Measurements from ENCODE around the gene TAS1R2.

Gene TAS1R2

DNA sequence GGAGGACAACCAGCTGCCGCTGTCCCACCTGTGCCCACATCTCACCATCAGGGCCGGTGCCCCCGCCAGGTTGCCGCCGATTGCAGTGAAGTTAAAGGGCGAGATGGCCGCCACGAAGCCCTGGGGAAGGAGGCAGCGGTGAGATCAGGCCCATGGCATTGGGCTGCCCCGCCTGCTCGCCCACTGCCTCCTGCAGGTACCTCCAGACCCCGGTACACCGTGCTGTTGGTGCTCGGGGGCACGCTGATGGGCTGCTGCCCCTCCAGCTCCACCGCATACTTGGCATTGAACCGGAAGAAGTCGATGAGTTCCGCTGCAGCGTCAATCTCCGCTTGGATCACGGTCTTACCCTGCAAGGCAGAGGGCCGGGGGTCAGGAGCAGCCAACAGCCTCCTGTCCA, 23.6 kb upstream of the TAS1R2 start:
- Histone ChIP-seq H3K4me1 (ENCODE audit: control insufficient read depth in 1 of 2, insufficient read depth in 2 of 2, low read length in 2 of 2) (no peaks in the 10 kb centered on the region), H3K27me3 (ENCODE audit: low read depth, low read length) (no peaks in the 10 kb centered on the region), H3K36me3 (ENCODE audit: control insufficient read depth in 1 of 2, insufficient read depth in 2 of 2, low read length in 2 of 2) (peaks cover 0 to 22% of the 10 kb centered on the region in 2 donors), H3K27ac (ENCODE audit: low read length) (no peak overlapping the region), H3K9me3 (ENCODE audit: control insufficient read depth in 1 of 2, low read length in 2 of 2) (no peaks in the 10 kb centered on the region), H3K4me3 (ENCODE audit: low read depth in 1 of 2, low read length in 2 of 2) (no peak overlapping the region)

DNA sequence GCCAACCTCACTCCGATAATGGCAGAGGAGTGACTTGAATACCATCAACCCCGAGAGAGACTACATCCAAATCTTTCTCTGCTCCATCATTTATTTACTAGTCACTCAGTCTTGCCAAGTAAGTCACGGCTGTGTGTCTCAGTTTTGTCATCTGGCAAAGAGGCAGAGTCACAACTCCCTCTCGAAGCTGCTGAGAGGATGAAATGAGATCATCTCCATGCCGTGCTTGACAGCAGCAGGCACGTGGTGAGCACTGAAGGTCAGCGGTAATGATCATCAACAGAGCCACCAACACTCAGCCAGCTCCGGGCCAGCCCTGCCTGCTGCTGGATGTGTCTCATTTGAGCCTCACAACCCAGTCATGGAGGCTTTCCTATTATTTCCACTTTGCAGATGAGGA, 23.0 kb upstream of the TAS1R2 start:
- no peaks in the 10 kb centered on the region for H3K4me1 ChIP-seq (ENCODE audit: control insufficient read depth in 1 of 2, insufficient read depth in 2 of 2, low read length in 2 of 2)
- H3K36me3 ChIP-seq (ENCODE audit: control insufficient read depth in 1 of 2, insufficient read depth in 2 of 2, low read length in 2 of 2), result peaks cover 0 to 22% of the 10 kb centered on the region in 2 donors
- no peaks in the 10 kb centered on the region for H3K9me3 ChIP-seq (ENCODE audit: control insufficient read depth in 1 of 2, low read length in 2 of 2)
- H3K27ac ChIP-seq (ENCODE audit: low read length), result no peak overlapping the region
- H3K4me3 ChIP-seq (ENCODE audit: low read depth in 1 of 2, low read length in 2 of 2), result no peak overlapping the region
- H3K27me3 ChIP-seq (ENCODE audit: low read depth, low read length), result no peaks in the 10 kb centered on the region

- no peak overlapping the region for H3K27ac ChIP-seq (ENCODE audit: low read length)
- H3K9me3 ChIP-seq (ENCODE audit: control insufficient read depth in 1 of 2, low read length in 2 of 2), result no peaks in the 10 kb centered on the region
- no peak overlapping the region for H3K4me3 ChIP-seq (ENCODE audit: low read depth in 1 of 2, low read length in 2 of 2)
- H3K27me3 ChIP-seq (ENCODE audit: low read depth, low read length), result no peaks in the 10 kb centered on the region
- no peaks in the 10 kb centered on the region for H3K4me1 ChIP-seq (ENCODE audit: control insufficient read depth in 1 of 2, insufficient read depth in 2 of 2, low read length in 2 of 2)
- peaks cover 0 to 22% of the 10 kb centered on the region in 2 donors for H3K36me3 ChIP-seq (ENCODE audit: control insufficient read depth in 1 of 2, insufficient read depth in 2 of 2, low read length in 2 of 2)
Observed at GRCh38 chr1:18881642-18882431, 22.4 kb upstream of the TAS1R2 start.

- Histone ChIP-seq H3K36me3 (ENCODE audit: control insufficient read depth in 1 of 2, insufficient read depth in 2 of 2, low read length in 2 of 2) (peaks cover 0 to 22% of the 10 kb centered on the region in 2 donors), H3K9me3 (ENCODE audit: control insufficient read depth in 1 of 2, low read length in 2 of 2) (no peaks in the 10 kb centered on the region), H3K4me3 (ENCODE audit: low read depth in 1 of 2, low read length in 2 of 2) (no peak overlapping the region), H3K4me1 (ENCODE audit: control insufficient read depth in 1 of 2, insufficient read depth in 2 of 2, low read length in 2 of 2) (no peaks in the 10 kb centered on the region), H3K27me3 (ENCODE audit: low read depth, low read length) (no peaks in the 10 kb centered on the region), H3K27ac (ENCODE audit: low read length) (no peak overlapping the region)
Observed at GRCh38 chr1:18881164-18881563, 21.7 kb upstream of the TAS1R2 start.

DNA sequence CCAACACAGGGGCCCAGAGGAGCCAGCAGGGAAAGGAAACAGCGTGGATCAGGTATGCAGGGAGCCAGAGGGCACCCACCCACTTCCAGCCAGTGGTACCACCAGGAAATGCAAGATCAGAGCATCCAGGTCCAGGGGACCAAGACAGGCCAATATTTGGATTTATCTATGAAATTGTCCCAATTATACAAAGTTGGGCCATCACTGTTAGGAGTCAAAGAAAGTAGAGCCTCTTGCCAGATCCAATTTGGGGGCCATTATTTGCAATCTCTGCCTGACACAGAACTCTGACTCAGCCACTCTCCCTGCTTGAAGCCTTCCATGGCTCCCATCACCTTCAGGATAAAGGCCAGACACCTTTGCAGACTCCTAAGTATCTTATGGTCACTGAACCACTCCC, 21.1 kb upstream of the TAS1R2 start:
- H3K4me3 ChIP-seq (ENCODE audit: low read depth in 1 of 2, low read length in 2 of 2), result no peak overlapping the region
- no peaks in the 10 kb centered on the region for H3K4me1 ChIP-seq (ENCODE audit: control insufficient read depth in 1 of 2, insufficient read depth in 2 of 2, low read length in 2 of 2)
- H3K9me3 ChIP-seq (ENCODE audit: control insufficient read depth in 1 of 2, low read length in 2 of 2), result no peaks in the 10 kb centered on the region
- H3K27ac ChIP-seq (ENCODE audit: low read length), result no peak overlapping the region
- H3K27me3 ChIP-seq (ENCODE audit: low read depth, low read length), result no peaks in the 10 kb centered on the region
- peaks cover 0 to 22% of the 10 kb centered on the region in 2 donors for H3K36me3 ChIP-seq (ENCODE audit: control insufficient read depth in 1 of 2, insufficient read depth in 2 of 2, low read length in 2 of 2)

DNA sequence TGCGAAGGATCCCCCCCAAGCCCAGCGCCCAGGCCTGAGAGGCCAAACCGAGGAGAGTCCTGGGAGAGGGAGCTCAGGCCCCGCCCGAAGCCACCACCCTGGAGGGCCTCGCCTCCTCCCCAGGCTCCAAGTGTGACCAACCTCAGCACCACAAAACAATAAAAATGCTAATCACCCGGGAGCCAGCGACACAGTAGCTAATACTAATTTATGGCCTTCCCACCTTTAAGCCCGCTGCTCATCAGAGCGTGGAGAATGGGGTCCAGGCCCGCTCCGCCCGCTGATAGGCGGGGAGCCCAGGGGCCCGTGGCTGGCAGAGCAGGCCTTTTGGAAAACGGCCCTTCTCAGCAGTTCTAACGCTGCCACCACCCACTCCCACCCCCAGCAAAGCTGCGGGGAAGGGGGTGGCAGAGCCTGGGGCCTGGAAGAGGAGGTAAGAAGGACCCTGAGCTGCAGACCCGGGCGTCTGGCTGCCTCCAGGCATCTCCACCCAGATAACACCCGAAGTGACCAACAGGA, 20.4 kb upstream of the TAS1R2 start:
- no peak overlapping the region for H3K27ac ChIP-seq (ENCODE audit: low read length)
- peaks cover 0 to 22% of the 10 kb centered on the region in 2 donors for H3K36me3 ChIP-seq (ENCODE audit: control insufficient read depth in 1 of 2, insufficient read depth in 2 of 2, low read length in 2 of 2)
- no peaks in the 10 kb centered on the region for H3K9me3 ChIP-seq (ENCODE audit: control insufficient read depth in 1 of 2, low read length in 2 of 2)
- H3K4me1 ChIP-seq (ENCODE audit: control insufficient read depth in 1 of 2, insufficient read depth in 2 of 2, low read length in 2 of 2), result no peaks in the 10 kb centered on the region
- H3K27me3 ChIP-seq (ENCODE audit: low read depth, low read length), result no peaks in the 10 kb centered on the region
- H3K4me3 ChIP-seq (ENCODE audit: low read depth in 1 of 2, low read length in 2 of 2), result no peak overlapping the region

- Histone ChIP-seq H3K27me3 (ENCODE audit: low read depth, low read length) (no peaks in the 10 kb centered on the region), H3K4me3 (ENCODE audit: low read depth in 1 of 2, low read length in 2 of 2) (no peak overlapping the region), H3K27ac (ENCODE audit: low read length) (no peak overlapping the region), H3K9me3 (ENCODE audit: control insufficient read depth in 1 of 2, low read length in 2 of 2) (no peaks in the 10 kb centered on the region), H3K4me1 (ENCODE audit: control insufficient read depth in 1 of 2, insufficient read depth in 2 of 2, low read length in 2 of 2) (no peaks in the 10 kb centered on the region), H3K36me3 (ENCODE audit: control insufficient read depth in 1 of 2, insufficient read depth in 2 of 2, low read length in 2 of 2) (peaks cover 0 to 22% of the 10 kb centered on the region in 2 donors)
Observed at GRCh38 chr1:18879215-18879790, 19.8 kb upstream of the TAS1R2 start.

DNA sequence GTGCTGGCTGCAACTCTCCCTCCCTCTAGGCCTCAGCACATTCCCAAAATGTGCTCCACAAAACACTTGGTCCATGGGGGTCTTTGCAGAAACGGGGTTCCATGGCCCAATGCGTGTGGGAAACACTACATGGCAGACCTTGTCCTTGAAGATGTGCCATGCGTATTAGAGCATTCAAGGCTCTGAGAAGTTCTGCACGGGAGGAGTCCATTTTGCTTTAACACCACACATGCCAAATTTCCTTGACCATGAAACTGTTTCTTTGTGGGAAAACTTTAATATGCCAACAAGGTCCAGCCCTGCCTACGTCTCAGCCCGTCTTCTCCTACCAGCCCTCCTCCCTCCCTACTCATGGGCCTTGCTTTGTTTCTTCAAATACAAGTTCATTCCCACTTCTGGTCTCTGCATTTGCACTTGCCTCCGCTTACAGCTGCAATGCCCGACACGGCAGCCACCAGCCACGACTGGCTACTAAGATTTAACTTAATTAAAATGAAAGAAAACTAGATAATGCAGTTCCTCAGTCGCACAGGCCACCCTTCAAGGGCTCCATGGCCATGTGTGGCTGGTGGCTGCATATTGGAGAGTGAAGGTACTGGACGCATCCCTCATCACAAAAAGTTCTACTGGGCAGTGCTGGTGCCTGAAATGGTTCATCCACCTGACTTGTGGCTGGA, 19.2 kb upstream of the TAS1R2 start:
- Histone ChIP-seq H3K27me3 (ENCODE audit: low read depth, low read length) (no peaks in the 10 kb centered on the region), H3K4me1 (ENCODE audit: control insufficient read depth in 1 of 2, insufficient read depth in 2 of 2, low read length in 2 of 2) (no peaks in the 10 kb centered on the region), H3K4me3 (ENCODE audit: low read depth in 1 of 2, low read length in 2 of 2) (no peak overlapping the region), H3K27ac (ENCODE audit: low read length) (no peak overlapping the region), H3K9me3 (ENCODE audit: control insufficient read depth in 1 of 2, low read length in 2 of 2) (no peaks in the 10 kb centered on the region), H3K36me3 (ENCODE audit: control insufficient read depth in 1 of 2, insufficient read depth in 2 of 2, low read length in 2 of 2) (peaks cover 0 to 22% of the 10 kb centered on the region in 2 donors)

DNA sequence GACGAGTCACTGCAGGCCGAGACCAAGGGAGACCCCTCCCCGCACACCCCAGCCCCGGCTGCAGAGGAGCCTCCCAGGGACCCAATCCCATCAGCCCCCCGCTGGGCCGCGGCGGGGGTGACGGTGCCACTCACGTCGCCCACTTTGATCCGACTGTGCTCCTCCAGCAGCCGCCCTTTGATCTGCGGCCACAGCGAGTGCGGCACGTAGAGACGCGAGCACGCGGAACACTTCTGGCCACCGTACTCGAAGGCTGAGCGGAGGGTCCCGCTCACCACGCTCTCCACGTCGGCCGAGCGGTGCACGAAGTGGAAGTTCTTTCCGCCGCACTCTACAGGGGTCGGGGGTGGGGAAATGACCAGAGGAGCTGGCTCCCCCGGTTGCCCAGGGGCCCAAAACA, 17.8 kb upstream of the TAS1R2 start:
- H3K27me3 ChIP-seq (ENCODE audit: low read depth, low read length), result no peaks in the 10 kb centered on the region

GRCh38 chr1:18876210-18876609, 16.8 kb upstream of the TAS1R2 start:
- Histone ChIP-seq H3K4me1 (ENCODE audit: control insufficient read depth in 1 of 2, insufficient read depth in 2 of 2, low read length in 2 of 2) (no peaks in the 10 kb centered on the region), H3K27me3 (ENCODE audit: low read depth, low read length) (no peaks in the 10 kb centered on the region), H3K9me3 (ENCODE audit: control insufficient read depth in 1 of 2, low read length in 2 of 2) (no peaks in the 10 kb centered on the region), H3K27ac (ENCODE audit: low read length) (no peak overlapping the region), H3K36me3 (ENCODE audit: control insufficient read depth in 1 of 2, insufficient read depth in 2 of 2, low read length in 2 of 2) (peaks cover 0 to 13% of the 10 kb centered on the region in 2 donors), H3K4me3 (ENCODE audit: low read depth in 1 of 2, low read length in 2 of 2) (no peak overlapping the region)

More for the DNA sequence above, 17.8 kb upstream of the TAS1R2 start:
- H3K4me1 ChIP-seq (ENCODE audit: control insufficient read depth in 1 of 2, insufficient read depth in 2 of 2, low read length in 2 of 2), result no peaks in the 10 kb centered on the region
- no peak overlapping the region for H3K4me3 ChIP-seq (ENCODE audit: low read depth in 1 of 2, low read length in 2 of 2)
- no peak overlapping the region for H3K27ac ChIP-seq (ENCODE audit: low read length)
- H3K36me3 ChIP-seq (ENCODE audit: control insufficient read depth in 1 of 2, insufficient read depth in 2 of 2, low read length in 2 of 2), result peaks cover 0 to 18% of the 10 kb centered on the region in 2 donors
- H3K9me3 ChIP-seq (ENCODE audit: control insufficient read depth in 1 of 2, low read length in 2 of 2), result no peaks in the 10 kb centered on the region

DNA sequence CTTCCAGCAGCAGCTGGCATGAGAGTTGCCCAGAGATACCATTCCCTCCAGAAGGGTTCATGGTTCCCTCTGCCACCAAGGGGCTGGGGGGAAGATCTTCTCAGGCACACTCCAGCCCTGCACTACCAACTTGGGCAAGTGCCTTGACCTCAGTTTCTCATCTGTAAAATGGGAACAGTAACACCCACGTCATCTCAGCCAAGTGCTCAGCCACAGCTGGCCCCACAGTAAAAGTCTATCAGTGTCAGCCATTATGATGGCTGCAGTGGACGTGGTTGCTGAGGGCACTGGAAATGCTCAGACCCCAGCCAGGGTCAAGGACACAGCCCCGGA, 16.3 kb upstream of the TAS1R2 start:
- peaks cover 0 to 12% of the 10 kb centered on the region in 2 donors for H3K36me3 ChIP-seq (ENCODE audit: control insufficient read depth in 1 of 2, insufficient read depth in 2 of 2, low read length in 2 of 2)
- no peak overlapping the region for H3K4me3 ChIP-seq (ENCODE audit: low read depth in 1 of 2, low read length in 2 of 2)
- H3K4me1 ChIP-seq (ENCODE audit: control insufficient read depth in 1 of 2, insufficient read depth in 2 of 2, low read length in 2 of 2), result no peaks in the 10 kb centered on the region
- no peaks in the 10 kb centered on the region for H3K9me3 ChIP-seq (ENCODE audit: control insufficient read depth in 1 of 2, low read length in 2 of 2)
- H3K27ac ChIP-seq (ENCODE audit: low read length), result no peak overlapping the region
- no peaks in the 10 kb centered on the region for H3K27me3 ChIP-seq (ENCODE audit: low read depth, low read length)
